Occipital lobe (tissue), 2 donors: ENCODE results near the gene SLC49A3. TPM values are rescaled to one million over a fixed set of nuclear protein-coding genes. Genes with fewer than 3 reads are reported as not detected.

Experiments
- DNase-seq: peaks from one replicate; lab custom pipeline; 2025; lab: John Stamatoyannopoulos, UW
- total RNA-seq: library from RNA; depleted of rRNA; stranded (reverse); fragments of >200 nt; gene quantifications from one replicate; pipeline ENCODE4 v1.2.3, GENCODE V29; 2014

The SLC49A3 gene
- total RNA-seq, 1 donor from 2014 or later, result 0.62 TPM

GRCh38 chr4:633976-634598 is 54.9 kb downstream of the SLC49A3 start:
- DNase-seq, result no peak

GRCh38 chr4:633406-633805 is 55.5 kb downstream of the SLC49A3 start:
- no peak for DNase-seq

- DNase-seq, result no peak
These were observed 56.0 kb downstream of the SLC49A3 start for GRCh38 chr4:632926-633325.

- DNase-seq, result no peak
These were observed 56.7 kb downstream of the SLC49A3 start for GRCh38 chr4:632196-632790.

Other genes starting within 250 kb of the SLC49A3 start
- 56.5 TPM for gene ZNF721, start 190.0 kb downstream of the SLC49A3 start, total RNA-seq
- gene PIGG, start 189.9 kb downstream of the SLC49A3 start, total RNA-seq, result 32.0 TPM
- 23.6 TPM for gene TMEM271, start 112.9 kb downstream of the SLC49A3 start, total RNA-seq
- gene PDE6B, start 63.6 kb downstream of the SLC49A3 start, total RNA-seq, result 5.6 TPM
- gene ATP5ME, start 14.9 kb downstream of the SLC49A3 start, total RNA-seq, result 62.2 TPM
- gene MYL5, start 14.6 kb downstream of the SLC49A3 start, total RNA-seq, result 4.2 TPM
- 82.7 TPM for gene PCGF3, start 16.7 kb upstream of the SLC49A3 start, total RNA-seq
- 1.6 TPM for gene CPLX1, start 137.0 kb upstream of the SLC49A3 start, total RNA-seq
- gene GAK, start 243.2 kb upstream of the SLC49A3 start, total RNA-seq, result 45.2 TPM
- gene TMEM175, start 243.3 kb upstream of the SLC49A3 start, total RNA-seq, result 30.3 TPM